ENCODE measurements around the gene LRRC34. TPM values are rescaled to one million over a fixed set of nuclear protein-coding genes. Genes with fewer than 3 reads are reported as not detected.

Gene LRRC34
- total and polyA plus RNA-seq, 10 of the 15 experiments (the other 5 are each of a cell fraction or from before 2014, with no cell fraction given), result 0.24 to 3.7 (median 1.7) TPM

- peak; percentile 96 for TF ChIP-seq PKNOX1 (IDR thresholded peaks at IDR 0.05)
- TF ChIP-seq BACH1 (IDR thresholded peaks at IDR 0.05; ENCODE audit: borderline replicate concordance), result peak; percentile 55; the same call in 1 of the 2 replicates
- TF ChIP-seq FOXK2 (IDR thresholded peaks at IDR 0.05), result no peak
- no peak for TF ChIP-seq MTA3 (IDR thresholded peaks at IDR 0.05; ENCODE audit: borderline replicate concordance, low read length)
- peak; percentile 87 for TF ChIP-seq IKZF1 (conservative IDR thresholded peaks at IDR 0.05)
- TF ChIP-seq NRF1 (conservative IDR thresholded peaks at IDR 0.05; ENCODE audit: low read depth, low read length), result no peak
- 0 out of 2 replicates have a peak, but pooled peaks have one; percentile 16 for TF ChIP-seq MEF2A (IDR thresholded peaks at IDR 0.05; ENCODE audit: insufficient read depth, low read depth, low read length)
- peak; percentile 80; the same call in 1 of the 2 replicates for TF ChIP-seq TARDBP (IDR thresholded peaks at IDR 0.05; ENCODE audit: borderline replicate concordance)
- no peak for TF ChIP-seq HCFC1 (IDR thresholded peaks at IDR 0.05; ENCODE audit: low read length)
- peak; percentile 53 to 84 (median 74) for TF ChIP-seq CTCF (IDR thresholded peaks at IDR 0.05 in 2 of 3, conservative IDR thresholded peaks at IDR 0.05 in 1 of 3; ENCODE audit: control insufficient read depth in 2 of 3, extremely low read depth in 1 of 3, insufficient read depth in 1 of 3, low read depth in 3 of 3, low read length in 3 of 3)
- peak; percentile 53; the same call in 1 of the 2 replicates for TF ChIP-seq ATF2 (IDR thresholded peaks at IDR 0.05; ENCODE audit: low read length)
- TF ChIP-seq TAF1 (IDR thresholded peaks at IDR 0.05; ENCODE audit: borderline replicate concordance, low read depth, low read length), result 0 out of 2 replicates have a peak, but pooled peaks have one; percentile 30
- TF ChIP-seq BHLHE40 (IDR thresholded peaks at IDR 0.05; ENCODE audit: borderline replicate concordance in 1 of 2, low read depth in 2 of 2, low read length in 1 of 2), result peak; percentile 90 to 96
- TF ChIP-seq NKRF (conservative IDR thresholded peaks at IDR 0.05), result peak; percentile 48; the same call in 1 of the 2 replicates
- TF ChIP-seq MEF2B (IDR thresholded peaks at IDR 0.05; ENCODE audit: partially characterized antibody, poor library complexity, severe bottlenecking), result peak; percentile 56
- peak; percentile 99 for TF ChIP-seq TCF12 (IDR thresholded peaks at IDR 0.05; ENCODE audit: low read depth, low read length)
- TF ChIP-seq KLF5 (IDR thresholded peaks at IDR 0.05; ENCODE audit: partially characterized antibody), result peak; percentile 52
- peak; percentile 58 for TF ChIP-seq MYC (IDR thresholded peaks at IDR 0.05; ENCODE audit: insufficient read depth, insufficient read length, insufficient replicate concordance, low read length, severe bottlenecking)
- peak; percentile 33 for TF ChIP-seq RELA (IDR thresholded peaks at IDR 0.05; ENCODE audit: borderline replicate concordance, partially characterized antibody)
- peak; percentile 48; the same call in 1 of the 2 replicates for TF ChIP-seq ZBED1 (IDR thresholded peaks at IDR 0.05; ENCODE audit: borderline replicate concordance)
- TF ChIP-seq CHD2 (IDR thresholded peaks at IDR 0.05; ENCODE audit: borderline replicate concordance, low read depth, low read length), result 0 out of 2 replicates have a peak, but pooled peaks have one; percentile 41
- TF ChIP-seq NR2C2 (IDR thresholded peaks at IDR 0.05; ENCODE audit: borderline replicate concordance, control insufficient read depth, insufficient read length, low read depth), result no peak
- peak; percentile 97 for TF ChIP-seq TCF3 (IDR thresholded peaks at IDR 0.05; ENCODE audit: borderline replicate concordance, insufficient read depth, low read depth, low read length)
These were observed 1.2 kb upstream of the LRRC34 start (continued) for GRCh38 chr3:169813757-169814517.
